Upper lobe of left lung (tissue), 4 donors: ENCODE data around the gene PIGP.

Source experiments
- EP300 ChIP-seq, 4 donors: sonication (generic); formaldehyde crosslinking; IDR thresholded peaks; one replicate each; pipeline ENCODE4 v1.5.1; 2017; ENCODE audit warnings: antibody characterized with exemption in 4 of 4, control low read depth in 2 of 4
- POLR2A ChIP-seq, 4 donors: fragments of 450-650 bp; IDR thresholded peaks; one replicate each; pipeline ENCODE4 v1.5.1; 2016 to 2017; ENCODE audit warnings: antibody characterized with exemption in 4 of 4, mild to moderate bottlenecking in 2 of 4
- TF ChIP-seq, protein P1 (sequence below), 6 experiments: fragments of 450-650 bp in 4 of 6; fragments of 200-600 bp in 2 of 6; sonication (generic) in 2 of 6; IDR thresholded peaks; one replicate each; pipeline ENCODE4 v1.5.1; 2016 to 2019; ENCODE audit warnings: antibody characterized with exemption in 6 of 6

DNA sequence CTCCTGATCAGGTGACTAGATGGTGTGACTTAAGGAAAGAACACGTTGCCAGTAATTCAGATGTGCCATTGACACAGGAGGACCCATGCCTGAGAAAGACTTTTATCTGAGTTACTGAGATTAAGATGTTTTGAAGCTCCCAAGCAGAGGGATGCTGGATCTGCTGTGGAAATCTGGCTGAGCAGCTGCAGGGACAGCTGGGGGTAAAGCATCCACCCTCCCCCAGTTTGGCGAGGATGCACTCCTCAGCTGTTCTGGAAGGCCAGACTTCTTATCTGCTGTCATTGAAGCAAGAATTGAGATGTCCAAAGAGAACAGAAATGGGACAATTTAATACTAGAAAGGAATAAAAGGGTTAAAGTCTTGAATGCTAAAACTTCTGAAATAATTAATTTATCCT, 25.9 kb upstream of the PIGP start:
- TF ChIP-seq POLR2A (IDR thresholded peaks at IDR 0.05) (no peak), EP300 (IDR thresholded peaks at IDR 0.05) (no peak)
- TF ChIP-seq, protein P1, sequence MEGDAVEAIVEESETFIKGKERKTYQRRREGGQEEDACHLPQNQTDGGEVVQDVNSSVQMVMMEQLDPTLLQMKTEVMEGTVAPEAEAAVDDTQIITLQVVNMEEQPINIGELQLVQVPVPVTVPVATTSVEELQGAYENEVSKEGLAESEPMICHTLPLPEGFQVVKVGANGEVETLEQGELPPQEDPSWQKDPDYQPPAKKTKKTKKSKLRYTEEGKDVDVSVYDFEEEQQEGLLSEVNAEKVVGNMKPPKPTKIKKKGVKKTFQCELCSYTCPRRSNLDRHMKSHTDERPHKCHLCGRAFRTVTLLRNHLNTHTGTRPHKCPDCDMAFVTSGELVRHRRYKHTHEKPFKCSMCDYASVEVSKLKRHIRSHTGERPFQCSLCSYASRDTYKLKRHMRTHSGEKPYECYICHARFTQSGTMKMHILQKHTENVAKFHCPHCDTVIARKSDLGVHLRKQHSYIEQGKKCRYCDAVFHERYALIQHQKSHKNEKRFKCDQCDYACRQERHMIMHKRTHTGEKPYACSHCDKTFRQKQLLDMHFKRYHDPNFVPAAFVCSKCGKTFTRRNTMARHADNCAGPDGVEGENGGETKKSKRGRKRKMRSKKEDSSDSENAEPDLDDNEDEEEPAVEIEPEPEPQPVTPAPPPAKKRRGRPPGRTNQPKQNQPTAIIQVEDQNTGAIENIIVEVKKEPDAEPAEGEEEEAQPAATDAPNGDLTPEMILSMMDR (IDR thresholded peaks at IDR 0.05), result no peak
